NCI-H1048 (cell line): Measurements from ENCODE around the gene NBPF3.

ENCODE experiments used
- DNase-seq: peaks from one replicate; lab custom pipeline; 2025; lab: John Stamatoyannopoulos, UW

NBPF3 gene

GRCh38 chr1:21495225-21495820 lies 55.4 kb downstream of the NBPF3 start:
- no peak for DNase-seq

- no peak for DNase-seq
Measured at GRCh38 chr1:21496063-21496462, 56.1 kb downstream of the NBPF3 start.

- no peak for DNase-seq
Measured at GRCh38 chr1:21496886-21497285, 56.9 kb downstream of the NBPF3 start.

- no peak for DNase-seq
Measured at GRCh38 chr1:21497466-21498061, 57.6 kb downstream of the NBPF3 start.

GRCh38 chr1:21499283-21499950 lies 59.5 kb downstream of the NBPF3 start:
- DNase-seq = no peak

- DNase-seq = no peak
Measured at GRCh38 chr1:21503706-21504377, 63.9 kb downstream of the NBPF3 start.

- DNase-seq = no peak
Measured at GRCh38 chr1:21506804-21507203, 66.9 kb downstream of the NBPF3 start.

GRCh38 chr1:21507511-21508270 lies 67.8 kb downstream of the NBPF3 start:
- DNase-seq = no peak

GRCh38 chr1:21508580-21509350 lies 68.8 kb downstream of the NBPF3 start:
- DNase-seq = no peak

GRCh38 chr1:21509351-21510112 lies 69.6 kb downstream of the NBPF3 start, which contains the start of gene ALPL:
Gene ALPL (plus strand): TSS chr1:21509423. CDS start chr1:21554082, 44,659 bp downstream.
- DNase-seq = no peak

- no peak for DNase-seq
Measured at GRCh38 chr1:21510113-21510493, 70.2 kb downstream of the NBPF3 start.

- DNase-seq = no peak
Measured at GRCh38 chr1:21510885-21511578, 71.1 kb downstream of the NBPF3 start.

- no peak for DNase-seq
Measured at GRCh38 chr1:21511579-21512522, 71.9 kb downstream of the NBPF3 start.

- DNase-seq = no peak
Measured at GRCh38 chr1:21514245-21514644, 74.3 kb downstream of the NBPF3 start.

GRCh38 chr1:21517161-21517589 lies 77.2 kb downstream of the NBPF3 start:
- no peak for DNase-seq

- no peak for DNase-seq
Measured at GRCh38 chr1:21517660-21518480, 77.9 kb downstream of the NBPF3 start.

- no peak for DNase-seq
Measured at GRCh38 chr1:21518774-21519455, 79.0 kb downstream of the NBPF3 start.
